HL-60/S4 treated with retinoic acid at 250 ng/mL for 4 days and 3 days (cell line): ENCODE results near the gene APBB2.

Experiments
- in situ Hi-C: fragments of 300-500 bp; cut with MboI; formaldehyde crosslinking; loops from 2 replicates; pipeline ENCODE4 v1.7.0; 2022; ENCODE audit warnings: low sequenced_read_pairs

The APBB2 gene

GRCh38 chr4:40804598-40804997, 409.7 kb downstream of the APBB2 start:
- in situ Hi-C loops: no loop called here

GRCh38 chr4:40800064-40800463, 414.3 kb downstream of the APBB2 start:
- in situ Hi-C loops: no loop called here

- in situ Hi-C loops: no loop called here
Measured at GRCh38 chr4:40789771-40790170, 424.6 kb downstream of the APBB2 start.

- in situ Hi-C loops: no loop called here
Measured at GRCh38 chr4:40789031-40789430, 425.3 kb downstream of the APBB2 start.

GRCh38 chr4:40788331-40788730, 426.0 kb downstream of the APBB2 start:
- in situ Hi-C loops: no loop called here

GRCh38 chr4:40785727-40786126, 428.6 kb downstream of the APBB2 start:
- in situ Hi-C loops: no loop called here

GRCh38 chr4:40782876-40783275, 431.5 kb downstream of the APBB2 start:
- in situ Hi-C loops: no loop called here

GRCh38 chr4:40778090-40778489, 436.3 kb downstream of the APBB2 start:
- in situ Hi-C loops: no loop called here

- in situ Hi-C loops: no loop called here
Measured at GRCh38 chr4:40769266-40769665, 445.1 kb downstream of the APBB2 start.

- in situ Hi-C loops: no loop called here
Measured at GRCh38 chr4:40763228-40763716, 451.1 kb downstream of the APBB2 start.
